ENCODE measurements around the gene TMEFF2. TPM values are rescaled to one million over a fixed set of nuclear protein-coding genes. Genes with fewer than 3 reads are reported as not detected.

Gene TMEFF2
- total RNA-seq, 2 donors from 2014 or later = 0.09 TPM; not detected in 1

GRCh38 chr2:192159208-192159607, 35.5 kb downstream of the TMEFF2 start:
- Histone ChIP-seq H3K9me3 (ENCODE audit: control insufficient read depth, low read length) (no peaks in the 10 kb centered on the region), H3K4me3 (ENCODE audit: low read length) (no peak overlapping the region), H3K27ac (ENCODE audit: low read depth, low read length) (no peak overlapping the region), H3K4me1 (ENCODE audit: control insufficient read depth, insufficient read depth, low read length) (no peaks in the 10 kb centered on the region), H3K9ac (ENCODE audit: extremely low read depth, low read length, poor library complexity, severe bottlenecking) (no peak overlapping the region), H3K36me3 (ENCODE audit: control insufficient read depth, insufficient read depth, low read length) (no peaks in the 10 kb centered on the region), H3K27me3 (ENCODE audit: control insufficient read depth, insufficient read depth, low read length, poor library complexity, severe bottlenecking) (no peaks in the 10 kb centered on the region)
- Mint-ChIP-seq H3K4me1 (peaks cover 2% of the 10 kb centered on the region), H3K9me3 (no peaks in the 10 kb centered on the region), H3K27ac (no peak overlapping the region), H3K4me3 (no peak overlapping the region), H3K27me3 (ENCODE audit: insufficient read depth) (no peaks in the 10 kb centered on the region), H3K36me3 (ENCODE audit: low read depth) (no peaks in the 10 kb centered on the region)
- no peak for DNase-seq
- 100% methylated on average over 1 to 2 of the region's 2 CpGs for WGBS, 2 experiments (ENCODE audit: insufficient coverage in 1 of 2, insufficient read length in 1 of 2)
- TF ChIP-seq, protein P1, sequence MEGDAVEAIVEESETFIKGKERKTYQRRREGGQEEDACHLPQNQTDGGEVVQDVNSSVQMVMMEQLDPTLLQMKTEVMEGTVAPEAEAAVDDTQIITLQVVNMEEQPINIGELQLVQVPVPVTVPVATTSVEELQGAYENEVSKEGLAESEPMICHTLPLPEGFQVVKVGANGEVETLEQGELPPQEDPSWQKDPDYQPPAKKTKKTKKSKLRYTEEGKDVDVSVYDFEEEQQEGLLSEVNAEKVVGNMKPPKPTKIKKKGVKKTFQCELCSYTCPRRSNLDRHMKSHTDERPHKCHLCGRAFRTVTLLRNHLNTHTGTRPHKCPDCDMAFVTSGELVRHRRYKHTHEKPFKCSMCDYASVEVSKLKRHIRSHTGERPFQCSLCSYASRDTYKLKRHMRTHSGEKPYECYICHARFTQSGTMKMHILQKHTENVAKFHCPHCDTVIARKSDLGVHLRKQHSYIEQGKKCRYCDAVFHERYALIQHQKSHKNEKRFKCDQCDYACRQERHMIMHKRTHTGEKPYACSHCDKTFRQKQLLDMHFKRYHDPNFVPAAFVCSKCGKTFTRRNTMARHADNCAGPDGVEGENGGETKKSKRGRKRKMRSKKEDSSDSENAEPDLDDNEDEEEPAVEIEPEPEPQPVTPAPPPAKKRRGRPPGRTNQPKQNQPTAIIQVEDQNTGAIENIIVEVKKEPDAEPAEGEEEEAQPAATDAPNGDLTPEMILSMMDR (conservative IDR thresholded peaks at IDR 0.05) = no peak

- Mint-ChIP-seq H3K27me3 (ENCODE audit: insufficient read depth) (no peaks in the 10 kb centered on the region), H3K9me3 (no peaks in the 10 kb centered on the region), H3K4me3 (no peak overlapping the region), H3K27ac (no peak overlapping the region), H3K4me1 (peaks cover 2% of the 10 kb centered on the region), H3K36me3 (ENCODE audit: low read depth) (no peaks in the 10 kb centered on the region)
- H3K9me3 ChIP-seq (ENCODE audit: control insufficient read depth, low read length) = no peaks in the 10 kb centered on the region
- TF ChIP-seq, protein P1 (conservative IDR thresholded peaks at IDR 0.05) = no peak
- no peaks in the 10 kb centered on the region for H3K36me3 ChIP-seq (ENCODE audit: control insufficient read depth, insufficient read depth, low read length)
- 85 to 92% methylated on average over 2 to 4 of the region's 4 CpGs for whole genome bisulfite sequencing, 2 experiments (ENCODE audit: insufficient coverage in 1 of 2, insufficient read length in 1 of 2)
- no peaks in the 10 kb centered on the region for H3K27me3 ChIP-seq (ENCODE audit: control insufficient read depth, insufficient read depth, low read length, poor library complexity, severe bottlenecking)
- no peak for DNase-seq
- no peak overlapping the region for H3K9ac ChIP-seq (ENCODE audit: extremely low read depth, low read length, poor library complexity, severe bottlenecking)
- H3K4me1 ChIP-seq (ENCODE audit: control insufficient read depth, insufficient read depth, low read length) = no peaks in the 10 kb centered on the region
- no peak overlapping the region for H3K4me3 ChIP-seq (ENCODE audit: low read length)
- H3K27ac ChIP-seq (ENCODE audit: low read depth, low read length) = no peak overlapping the region
These were observed 37.0 kb downstream of the TMEFF2 start for GRCh38 chr2:192157776-192158175.

DNA sequence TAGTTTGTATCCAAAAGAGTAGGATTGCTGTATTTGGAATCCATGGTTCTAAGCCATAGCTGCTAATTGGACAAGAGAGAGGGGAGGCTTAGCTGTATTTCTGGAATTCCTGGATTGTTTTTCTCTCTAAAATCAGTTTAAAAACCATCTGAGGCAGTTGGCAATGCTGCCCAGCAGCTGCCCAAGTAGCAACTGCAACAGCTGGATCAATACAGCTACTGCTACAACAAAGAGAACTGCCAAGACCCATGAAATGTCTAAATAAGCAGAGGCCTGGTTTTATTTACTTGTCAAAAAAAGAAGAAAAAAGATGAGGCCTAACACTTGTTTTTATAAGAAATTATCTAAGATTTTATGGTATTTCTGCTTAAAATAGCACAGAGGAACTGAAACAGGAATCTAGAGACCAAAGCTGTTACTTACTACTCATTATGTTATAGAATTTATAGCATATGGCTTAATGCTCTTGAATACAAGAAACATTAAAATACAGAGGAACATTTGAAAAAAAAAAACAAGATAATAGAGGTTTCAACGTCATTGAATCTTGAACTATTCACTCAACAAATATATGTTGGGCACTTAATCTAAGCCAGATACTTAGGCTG, 39.1 kb downstream of the TMEFF2 start:
- no peak overlapping the region for H3K4me3 ChIP-seq (ENCODE audit: low read length)
- Mint-ChIP-seq H3K36me3 (ENCODE audit: low read depth) (no peaks in the 10 kb centered on the region), H3K4me3 (no peak overlapping the region), H3K4me1 (no peaks in the 10 kb centered on the region), H3K27me3 (ENCODE audit: insufficient read depth) (no peaks in the 10 kb centered on the region), H3K9me3 (no peaks in the 10 kb centered on the region), H3K27ac (no peak overlapping the region)
- DNase-seq = no peak
- H3K27ac ChIP-seq (ENCODE audit: low read depth, low read length) = no peak overlapping the region
- H3K9ac ChIP-seq (ENCODE audit: extremely low read depth, low read length, poor library complexity, severe bottlenecking) = no peak overlapping the region
- H3K36me3 ChIP-seq (ENCODE audit: control insufficient read depth, insufficient read depth, low read length) = no peaks in the 10 kb centered on the region
- TF ChIP-seq, protein P1 (conservative IDR thresholded peaks at IDR 0.05) = no peak
- no peaks in the 10 kb centered on the region for H3K27me3 ChIP-seq (ENCODE audit: control insufficient read depth, insufficient read depth, low read length, poor library complexity, severe bottlenecking)
- no peaks in the 10 kb centered on the region for H3K4me1 ChIP-seq (ENCODE audit: control insufficient read depth, insufficient read depth, low read length)
- 74 to 100% methylated on average over 1 of the region's 1 CpG for WGBS, 2 experiments (ENCODE audit: insufficient coverage in 1 of 2, insufficient read length in 1 of 2)
- no peaks in the 10 kb centered on the region for H3K9me3 ChIP-seq (ENCODE audit: control insufficient read depth, low read length)
